ENCODE measurements around the gene SLC12A7. TPM values are rescaled to one million over a fixed set of nuclear protein-coding genes. Genes with fewer than 3 reads are reported as not detected.

The SLC12A7 gene
- total and polyA plus RNA-seq, 7 donors: 2.3 to 22.0 (median 4.5) TPM

GRCh38 chr5:1035421-1036405, 76.2 kb downstream of the SLC12A7 start:
- Histone ChIP-seq H3K4me3 (no peak overlapping the region), H3K27me3 (ENCODE audit: insufficient read depth in 3 of 3, low read length in 2 of 3) (peaks cover 0 to 26% (median 0%) of the 10 kb centered on the region in 3 donors), H3K9me3 (no peaks in the 10 kb centered on the region), H3K4me1 (no peaks in the 10 kb centered on the region), H3K27ac (no peak overlapping the region), H3K36me3 (ENCODE audit: insufficient read depth in 1 of 2, low read depth in 1 of 2) (no peaks in the 10 kb centered on the region)
- 93 to 94% (median 93%) methylated on average over 23 to 25 of the region's 25 CpGs for WGBS, 3 donors
- DNase-seq: peak; percentile 7 to 50
- ATAC-seq: no peak
- no peak for TF ChIP-seq CTCF (IDR thresholded peaks at IDR 0.05)
- intact Hi-C loops (cut with DNase I): no loop called here

GRCh38 chr5:1034986-1035385, 76.9 kb downstream of the SLC12A7 start:
- WGBS, 3 donors: 94 to 97% (median 96%) methylated on average over 2 of the region's 2 CpGs

GRCh38 chr5:1034421-1034905, 77.4 kb downstream of the SLC12A7 start:
- 92 to 96% (median 93%) methylated on average over 17 of the region's 17 CpGs for WGBS, 3 donors
- no peak overlapping the region for H3K4me3 ChIP-seq
- H3K27ac ChIP-seq: no peak overlapping the region
- ATAC-seq: no peak
- intact Hi-C loops (cut with DNase I): no loop called here
- no peaks in the 10 kb centered on the region for H3K9me3 ChIP-seq
- no peaks in the 10 kb centered on the region for H3K4me1 ChIP-seq
- TF ChIP-seq CTCF (IDR thresholded peaks at IDR 0.05): no peak
- peak in 1 of 2 donors; percentile 6 for DNase-seq
- H3K36me3 ChIP-seq (ENCODE audit: insufficient read depth in 1 of 2, low read depth in 1 of 2): no peaks in the 10 kb centered on the region
- H3K27me3 ChIP-seq (ENCODE audit: insufficient read depth in 3 of 3, low read length in 2 of 3): peaks cover 0 to 31% (median 0%) of the 10 kb centered on the region in 3 donors

More at GRCh38 chr5:1034986-1035385, 76.9 kb downstream of the SLC12A7 start:
- DNase-seq: no peak
- peaks cover 0 to 31% (median 0%) of the 10 kb centered on the region in 3 donors for H3K27me3 ChIP-seq (ENCODE audit: insufficient read depth in 3 of 3, low read length in 2 of 3)
- H3K4me3 ChIP-seq: no peak overlapping the region
- H3K36me3 ChIP-seq (ENCODE audit: insufficient read depth in 1 of 2, low read depth in 1 of 2): no peaks in the 10 kb centered on the region
- ATAC-seq: no peak
- no peak for TF ChIP-seq CTCF (IDR thresholded peaks at IDR 0.05)
- no peaks in the 10 kb centered on the region for H3K4me1 ChIP-seq
- no peaks in the 10 kb centered on the region for H3K9me3 ChIP-seq
- H3K27ac ChIP-seq: no peak overlapping the region
- intact Hi-C loops (cut with DNase I): no loop called here

GRCh38 chr5:1033606-1034420, 78.0 kb downstream of the SLC12A7 start:
- Histone ChIP-seq H3K4me1 (no peaks in the 10 kb centered on the region), H3K27me3 (ENCODE audit: insufficient read depth in 3 of 3, low read length in 2 of 3) (peaks cover 0 to 37% (median 0%) of the 10 kb centered on the region in 3 donors), H3K9me3 (no peaks in the 10 kb centered on the region), H3K4me3 (no peak overlapping the region), H3K36me3 (ENCODE audit: insufficient read depth in 1 of 2, low read depth in 1 of 2) (no peaks in the 10 kb centered on the region), H3K27ac (no peak overlapping the region)
- TF ChIP-seq CTCF (IDR thresholded peaks at IDR 0.05): no peak
- WGBS, 3 donors: 71 to 76% (median 73%) methylated on average over 25 to 29 of the region's 29 CpGs
- no peak for ATAC-seq
- intact Hi-C loops (cut with DNase I): no loop called here
- peak in 1 of 2 donors; percentile 9 for DNase-seq
